Measurements from ENCODE around the gene KCNH5.
"Not testable (repeated sequence)": the region's sequence is repeated elsewhere in the genome, so short reads cannot be mapped to it uniquely, and the experiment has no call there.

KCNH5 gene

GRCh38 chr14:62885451-62885850 is 159.8 kb downstream of the KCNH5 start:
- DNase-seq (ENCODE audit: low read depth): no peak
- no peak for TF ChIP-seq CTCF (IDR thresholded peaks at IDR 0.05; ENCODE audit: low read length, missing control alignments)
- H3K4me3 ChIP-seq (replicated peaks; ENCODE audit: low read depth, low read length): no peak overlapping the region

- no peak for TF ChIP-seq CTCF (IDR thresholded peaks at IDR 0.05; ENCODE audit: low read length, missing control alignments)
- no peak for DNase-seq (ENCODE audit: low read depth)
- no peak overlapping the region for H3K4me3 ChIP-seq (replicated peaks; ENCODE audit: low read depth, low read length)
Observed at GRCh38 chr14:62882967-62883366, 162.3 kb downstream of the KCNH5 start.

GRCh38 chr14:62866376-62866775 is 178.9 kb downstream of the KCNH5 start:
- DNase-seq (ENCODE audit: low read depth): no peak
- no peak for TF ChIP-seq CTCF (IDR thresholded peaks at IDR 0.05; ENCODE audit: low read length, missing control alignments)
- no peak overlapping the region for H3K4me3 ChIP-seq (replicated peaks; ENCODE audit: low read depth, low read length)

GRCh38 chr14:62864588-62864987 is 180.7 kb downstream of the KCNH5 start:
- no peak for TF ChIP-seq CTCF (IDR thresholded peaks at IDR 0.05; ENCODE audit: low read length, missing control alignments)
- DNase-seq (ENCODE audit: low read depth): no peak
- no peak overlapping the region for H3K4me3 ChIP-seq (replicated peaks; ENCODE audit: low read depth, low read length)

- DNase-seq (ENCODE audit: low read depth); H3K4me3 ChIP-seq (replicated peaks; ENCODE audit: low read depth, low read length): not testable (repeated sequence)
Observed at GRCh38 chr14:62858011-62858410, 187.2 kb downstream of the KCNH5 start.

GRCh38 chr14:62854951-62855350 is 190.3 kb downstream of the KCNH5 start:
- no peak for TF ChIP-seq CTCF (IDR thresholded peaks at IDR 0.05; ENCODE audit: low read length, missing control alignments)
- H3K4me3 ChIP-seq (replicated peaks; ENCODE audit: low read depth, low read length): no peak overlapping the region
- DNase-seq (ENCODE audit: low read depth): no peak

GRCh38 chr14:62847168-62847567 is 198.1 kb downstream of the KCNH5 start:
- no peak overlapping the region for H3K4me3 ChIP-seq (replicated peaks; ENCODE audit: low read depth, low read length)
- no peak for DNase-seq (ENCODE audit: low read depth)
- no peak for TF ChIP-seq CTCF (IDR thresholded peaks at IDR 0.05; ENCODE audit: low read length, missing control alignments)

- no peak overlapping the region for H3K4me3 ChIP-seq (replicated peaks; ENCODE audit: low read depth, low read length)
- TF ChIP-seq CTCF (IDR thresholded peaks at IDR 0.05; ENCODE audit: low read length, missing control alignments): no peak
- DNase-seq (ENCODE audit: low read depth): no peak
Observed at GRCh38 chr14:62844546-62844945, 200.7 kb downstream of the KCNH5 start.

All from fibroblast of pulmonary artery (primary cell).